ENCODE data around the gene CHI3L1. TPM values are rescaled to one million over a fixed set of nuclear protein-coding genes. Genes with fewer than 3 reads are reported as not detected.

CHI3L1 gene
- total RNA-seq, 2 donors from 2014 or later: 1.6 to 1.8 TPM

DNA sequence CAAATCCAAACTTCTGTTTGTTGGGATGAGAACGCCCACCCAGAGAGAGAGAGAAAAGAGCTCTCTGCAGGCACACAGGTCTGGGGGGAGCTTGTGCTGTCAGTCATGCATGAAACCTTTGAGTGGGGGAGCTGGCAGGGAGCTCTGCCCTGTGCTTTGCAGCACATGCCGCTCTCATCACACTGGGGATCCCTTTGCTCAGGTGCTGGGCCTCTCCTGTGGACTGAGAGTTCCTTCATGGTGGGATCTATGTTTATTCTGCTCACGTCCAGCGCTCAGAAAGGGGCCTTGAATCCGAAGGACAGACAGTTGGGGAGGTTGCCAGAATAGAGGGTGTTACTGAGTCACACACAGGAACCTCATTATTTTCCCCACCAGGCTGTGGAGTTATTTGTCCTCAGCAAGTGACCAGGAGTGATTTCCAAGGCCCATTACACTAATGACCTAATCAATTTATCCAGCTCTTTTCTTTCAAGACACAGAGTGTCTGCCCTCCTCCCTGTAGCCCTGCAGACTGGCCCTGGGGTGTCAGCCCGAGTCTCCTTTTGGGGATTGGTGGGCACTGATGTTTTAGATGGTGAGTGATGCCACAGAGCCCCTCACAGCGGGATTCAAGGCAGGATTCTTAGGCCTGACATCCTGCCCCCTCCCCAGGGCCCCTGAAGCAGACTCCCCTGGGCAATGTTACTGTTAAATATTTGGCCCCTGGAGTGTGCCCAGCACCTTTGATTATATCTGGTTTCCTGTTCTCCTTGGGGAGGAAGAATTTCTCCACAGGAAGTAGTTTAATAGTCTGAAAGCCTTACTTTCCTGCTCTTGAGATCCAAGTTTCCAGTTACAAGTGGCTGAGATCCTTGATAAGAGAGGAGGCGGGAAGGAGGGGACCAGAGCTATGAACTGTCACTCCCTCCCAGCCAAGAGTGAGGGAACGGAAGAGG is 33.2 kb downstream of the CHI3L1 start:
- Mint-ChIP-seq H3K4me3 (no peak overlapping the region), H3K36me3 (no peaks in the 10 kb centered on the region), H3K9me3 (no peaks in the 10 kb centered on the region), H3K27me3 (peaks cover 12 to 13% of the 10 kb centered on the region in 2 donors), H3K27ac (no peak overlapping the region), H3K4me1 (ENCODE audit: low read depth in 2 of 2) (no peaks in the 10 kb centered on the region)
- DNase-seq (ENCODE audit: low spot score) (no peak), ATAC-seq (no peak)

DNA sequence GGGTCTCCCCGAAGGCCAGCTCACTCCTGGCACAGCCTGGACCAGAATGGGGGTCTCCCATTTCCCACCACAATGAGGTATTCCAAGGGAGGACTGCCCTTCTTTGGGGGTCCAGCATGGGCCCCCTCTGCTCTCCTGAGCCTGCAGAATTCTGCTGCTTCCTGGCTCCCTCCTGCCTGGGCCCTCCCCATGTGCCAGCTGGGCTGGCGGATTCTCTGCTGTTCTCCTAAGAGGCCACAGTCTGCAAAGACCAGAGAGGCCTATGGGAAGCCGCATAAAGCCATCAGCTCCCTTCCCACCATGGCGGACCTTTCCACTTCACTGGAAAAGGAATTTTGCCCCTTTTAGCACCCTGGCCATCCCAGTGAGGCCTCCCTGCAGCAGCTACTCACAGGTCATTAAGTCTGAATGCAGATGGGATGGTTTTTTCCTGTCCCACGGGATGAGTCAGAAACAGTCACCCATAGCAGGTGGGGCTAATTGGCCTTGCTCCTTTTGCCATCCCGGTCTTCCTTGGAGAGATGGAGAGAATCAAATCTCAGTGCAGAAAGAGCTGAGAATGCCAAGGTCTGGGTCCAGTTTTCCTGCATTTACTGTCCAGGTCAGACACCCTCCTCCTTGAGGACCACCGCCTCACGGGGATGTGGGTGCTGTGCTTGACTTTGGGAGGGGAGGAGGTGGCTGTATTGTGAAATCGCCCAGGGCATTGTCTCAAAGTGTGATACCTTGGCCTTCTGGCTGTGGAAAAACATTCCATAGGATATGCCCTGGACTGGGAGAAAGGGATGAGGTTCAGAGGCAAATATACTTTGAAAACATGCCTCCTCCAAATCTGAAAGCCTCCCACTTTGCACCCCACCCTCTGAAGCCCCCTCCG is 34.1 kb downstream of the CHI3L1 start:
- no peaks in the 10 kb centered on the region for H3K9me3 Mint-ChIP-seq
- H3K4me1 Mint-ChIP-seq (ENCODE audit: low read depth in 2 of 2): no peaks in the 10 kb centered on the region
- no peak overlapping the region for H3K4me3 Mint-ChIP-seq
- ATAC-seq (no peak), DNase-seq (ENCODE audit: low spot score) (no peak)
- peaks cover 7% of the 10 kb centered on the region in 2 donors for H3K27me3 Mint-ChIP-seq
- H3K36me3 Mint-ChIP-seq: no peaks in the 10 kb centered on the region
- no peak overlapping the region for H3K27ac Mint-ChIP-seq

DNA sequence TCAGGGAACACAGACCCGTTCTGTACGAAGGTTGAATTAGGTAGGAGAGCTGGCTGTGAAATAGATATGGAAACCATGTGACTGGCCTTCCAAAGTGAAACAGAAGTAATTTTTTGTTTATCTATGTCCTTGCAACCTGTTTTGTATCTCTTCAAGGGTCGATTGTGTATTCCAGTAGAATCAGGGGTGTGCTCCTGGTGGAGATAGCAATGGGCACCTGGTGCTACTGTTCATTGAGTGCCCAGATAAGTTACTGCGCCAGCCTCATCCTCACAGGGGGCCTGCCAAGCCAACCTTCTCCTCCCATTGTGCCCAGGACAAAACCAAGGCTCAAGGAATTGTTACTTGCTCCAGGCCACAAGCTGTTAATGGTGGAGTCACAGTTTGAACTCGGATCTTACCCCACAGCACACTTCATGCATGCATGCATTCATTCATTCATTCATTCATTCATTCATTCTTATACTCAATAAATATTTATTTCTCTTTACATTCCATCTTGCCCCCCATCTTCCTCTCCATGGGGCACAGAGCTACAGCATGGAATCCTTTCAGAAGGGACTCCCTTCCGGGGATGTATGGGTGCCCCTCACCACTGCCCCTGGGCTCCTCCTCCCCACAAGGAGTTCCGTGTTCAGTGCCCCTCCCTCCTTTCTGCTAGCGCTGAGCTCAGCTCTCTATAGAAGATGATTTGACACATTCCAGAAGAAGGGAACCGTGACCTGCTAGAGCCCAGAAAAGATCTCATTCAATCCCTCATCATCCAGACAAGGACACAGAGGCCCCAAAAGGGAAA is 34.9 kb downstream of the CHI3L1 start:
- H3K4me3 Mint-ChIP-seq: no peak overlapping the region
- ATAC-seq: no peak

DNA sequence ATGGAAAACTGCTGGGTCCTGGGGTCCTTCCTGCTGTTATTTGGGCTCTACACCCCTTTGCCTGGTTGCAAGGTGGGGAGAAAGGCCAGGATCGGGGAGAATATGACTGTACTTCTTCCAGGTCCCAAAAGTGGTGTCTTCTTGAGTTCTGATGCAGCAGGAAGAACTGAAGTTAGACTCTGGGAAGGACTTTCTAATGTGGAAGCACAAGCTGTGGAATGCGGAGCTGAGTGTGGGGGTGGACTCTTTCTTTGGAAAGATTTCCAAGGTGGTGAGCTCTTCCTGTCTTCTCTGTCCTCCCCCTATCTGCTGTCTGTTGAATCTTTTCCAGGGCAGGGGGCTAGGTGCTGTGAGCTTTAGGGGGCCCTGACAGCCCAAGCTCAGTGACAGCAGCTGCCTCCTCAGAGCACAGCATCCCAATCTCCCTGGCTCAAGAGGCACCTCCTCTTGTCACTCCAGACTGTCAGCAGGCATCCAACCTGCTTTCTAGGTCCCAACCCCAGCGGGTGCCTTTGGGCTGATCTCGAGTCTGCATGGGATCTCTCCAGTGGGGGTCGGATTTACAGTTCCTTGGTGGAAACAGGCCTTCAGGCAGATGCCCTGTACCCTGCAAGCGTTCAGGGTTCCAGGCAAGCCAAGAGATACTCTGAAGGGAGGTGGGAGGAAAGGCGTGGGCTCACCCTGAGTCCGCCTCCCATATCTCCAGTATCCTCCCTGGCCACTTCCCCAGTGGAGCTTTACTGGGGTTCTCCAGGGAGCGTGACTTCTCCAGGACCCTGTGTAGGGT is 35.8 kb downstream of the CHI3L1 start:
- Mint-ChIP-seq H3K4me1 (ENCODE audit: low read depth in 2 of 2) (no peaks in the 10 kb centered on the region), H3K27ac (no peak overlapping the region), H3K36me3 (no peaks in the 10 kb centered on the region), H3K9me3 (no peaks in the 10 kb centered on the region), H3K27me3 (peaks cover 2 to 3% of the 10 kb centered on the region in 2 donors), H3K4me3 (no peak overlapping the region)
- ATAC-seq (no peak), DNase-seq (ENCODE audit: low spot score) (no peak)

More for the DNA sequence above, 34.9 kb downstream of the CHI3L1 start:
- Mint-ChIP-seq H3K27ac (no peak overlapping the region), H3K9me3 (no peaks in the 10 kb centered on the region), H3K4me1 (ENCODE audit: low read depth in 2 of 2) (no peaks in the 10 kb centered on the region), H3K36me3 (no peaks in the 10 kb centered on the region), H3K27me3 (peaks cover 7% of the 10 kb centered on the region in 2 donors)
- no peak for DNase-seq (ENCODE audit: low spot score)

DNA sequence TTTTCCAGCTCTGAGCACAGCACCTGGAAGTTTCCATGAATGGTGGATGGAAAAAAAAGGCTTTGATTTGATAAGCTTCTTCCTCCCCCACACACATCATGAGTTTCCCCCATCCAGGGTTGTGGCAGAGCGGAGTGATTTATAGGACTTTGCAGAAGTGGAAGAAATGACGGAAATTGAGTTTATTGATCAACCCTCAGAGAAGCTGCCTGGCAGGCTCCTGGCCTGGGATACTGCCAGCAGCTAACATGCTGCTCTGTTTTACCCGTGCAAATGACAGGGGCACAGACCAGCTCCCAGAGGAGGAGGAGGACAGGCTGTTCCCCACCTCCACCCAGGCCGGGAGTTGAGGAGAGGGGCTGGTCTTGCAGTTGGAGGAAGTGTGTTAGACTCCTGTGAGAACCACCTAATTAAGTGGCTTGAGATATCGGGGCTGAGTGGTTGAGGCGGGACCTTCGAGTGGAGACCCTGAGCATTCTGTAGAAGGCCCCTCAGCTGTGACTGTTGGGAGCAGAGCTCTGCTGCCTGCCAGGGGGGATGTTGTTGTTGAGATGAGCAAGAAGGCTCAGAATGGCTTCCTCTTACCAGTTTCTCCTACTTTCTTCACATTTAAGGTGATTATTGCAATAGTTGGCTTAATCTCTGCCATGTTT is 37.2 kb downstream of the CHI3L1 start:
- Mint-ChIP-seq H3K27ac (no peak overlapping the region), H3K4me1 (ENCODE audit: low read depth in 2 of 2) (no peaks in the 10 kb centered on the region), H3K9me3 (no peaks in the 10 kb centered on the region), H3K27me3 (peaks cover 0 to 2% of the 10 kb centered on the region in 2 donors), H3K36me3 (no peaks in the 10 kb centered on the region), H3K4me3 (no peak overlapping the region)
- no peak for DNase-seq (ENCODE audit: low spot score)
- no peak for ATAC-seq

DNA sequence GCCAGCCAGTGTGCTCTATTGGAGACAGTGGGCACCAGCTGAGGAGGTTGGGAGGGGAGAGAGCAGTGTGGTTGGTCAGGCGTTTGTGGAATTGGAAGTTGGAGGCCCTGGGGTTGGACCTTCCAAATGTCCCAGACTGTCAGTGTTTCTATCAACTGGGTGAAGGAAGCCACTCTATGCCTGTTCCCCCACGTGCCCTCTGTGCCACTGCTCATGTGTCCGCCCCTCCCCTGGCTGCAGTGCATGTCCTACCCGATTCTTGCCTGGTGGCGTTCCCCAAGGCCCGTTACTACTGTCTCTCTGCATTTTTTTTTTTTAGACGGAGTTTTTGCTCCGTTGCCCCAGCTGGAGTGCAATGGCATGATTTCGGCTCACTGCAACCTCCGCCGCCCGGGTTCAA is 37.9 kb downstream of the CHI3L1 start:
- no peaks in the 10 kb centered on the region for H3K4me1 Mint-ChIP-seq (ENCODE audit: low read depth in 2 of 2)
- no peak overlapping the region for H3K27ac Mint-ChIP-seq
- H3K9me3 Mint-ChIP-seq: no peaks in the 10 kb centered on the region
- no peaks in the 10 kb centered on the region for H3K36me3 Mint-ChIP-seq
- DNase-seq (ENCODE audit: low spot score): no peak
- no peak overlapping the region for H3K4me3 Mint-ChIP-seq
- ATAC-seq: no peak
- peaks cover 0 to 5% of the 10 kb centered on the region in 2 donors for H3K27me3 Mint-ChIP-seq

DNA sequence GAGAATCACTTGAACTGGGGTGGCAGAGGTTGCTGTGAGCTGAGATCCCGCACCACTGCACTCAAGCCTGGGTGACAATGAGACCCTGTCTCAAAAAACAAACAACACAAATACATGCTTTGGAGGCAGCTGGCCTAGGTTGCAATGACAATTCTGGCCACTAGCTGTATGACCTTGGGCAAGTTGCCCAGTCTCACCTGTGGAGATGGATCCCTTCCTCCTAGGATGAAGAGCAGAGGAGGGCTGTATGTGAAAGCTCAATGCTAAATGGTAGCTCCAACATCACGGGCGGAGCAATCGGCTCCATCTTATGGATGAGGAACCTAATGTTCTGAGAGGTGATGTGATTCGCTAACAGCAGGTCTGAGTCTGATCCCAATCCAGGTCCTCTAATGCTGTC is 38.4 kb downstream of the CHI3L1 start:
- Mint-ChIP-seq H3K4me1 (ENCODE audit: low read depth in 2 of 2) (no peaks in the 10 kb centered on the region), H3K27me3 (peaks cover 0 to 5% of the 10 kb centered on the region in 2 donors), H3K9me3 (no peaks in the 10 kb centered on the region), H3K27ac (no peak overlapping the region), H3K4me3 (no peak overlapping the region), H3K36me3 (no peaks in the 10 kb centered on the region)
- no peak for DNase-seq (ENCODE audit: low spot score)
- ATAC-seq: no peak

DNA sequence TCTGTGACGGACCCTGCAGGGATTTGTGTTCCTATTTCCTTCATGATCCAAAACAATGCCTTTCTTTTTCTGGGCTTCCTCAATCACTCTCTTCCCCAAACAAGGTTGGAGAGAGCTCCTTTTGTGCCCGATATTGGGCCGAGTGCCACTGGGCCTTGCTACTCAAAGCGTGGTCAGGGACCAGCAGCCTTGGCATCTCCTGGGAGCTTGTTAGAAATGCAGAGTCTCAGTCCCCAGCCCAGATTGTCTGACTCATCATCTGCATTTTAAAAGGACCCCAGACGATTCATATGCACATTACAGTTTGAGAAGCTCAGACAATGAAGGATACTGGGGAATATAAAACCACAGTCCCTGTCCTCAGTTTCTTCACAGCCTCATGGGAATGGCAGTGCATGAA is 39.1 kb downstream of the CHI3L1 start:
- no peak for ATAC-seq
- H3K4me1 Mint-ChIP-seq (ENCODE audit: low read depth in 2 of 2): no peaks in the 10 kb centered on the region
- no peak for DNase-seq (ENCODE audit: low spot score)
- H3K27ac Mint-ChIP-seq: no peak overlapping the region
- no peaks in the 10 kb centered on the region for H3K9me3 Mint-ChIP-seq
- H3K36me3 Mint-ChIP-seq: no peaks in the 10 kb centered on the region
- H3K4me3 Mint-ChIP-seq: no peak overlapping the region
- H3K27me3 Mint-ChIP-seq: peaks cover 0 to 5% of the 10 kb centered on the region in 2 donors

DNA sequence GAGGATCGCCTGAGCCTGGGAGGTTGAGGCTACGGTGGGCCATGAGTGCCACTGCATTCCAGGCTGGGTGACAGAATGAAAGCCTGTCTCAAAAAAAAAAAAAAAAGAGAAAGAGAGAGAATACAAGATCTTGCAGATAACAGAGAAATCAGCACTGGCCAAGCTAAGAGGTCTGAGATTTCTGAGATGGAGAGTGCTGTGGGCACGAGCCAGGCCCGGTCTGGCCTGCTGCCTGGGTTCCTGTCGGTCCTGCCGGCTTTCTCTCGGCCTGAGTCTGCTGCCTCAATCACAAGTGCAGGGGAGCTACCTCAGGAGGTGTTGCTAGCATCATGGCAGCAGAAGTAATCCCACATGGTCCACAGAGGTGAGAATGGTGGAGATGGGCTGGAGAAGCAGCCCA is 40.0 kb downstream of the CHI3L1 start:
- no peak overlapping the region for H3K4me3 Mint-ChIP-seq
- no peaks in the 10 kb centered on the region for H3K36me3 Mint-ChIP-seq
- ATAC-seq (no peak), DNase-seq (ENCODE audit: low spot score) (no peak)
- H3K27ac Mint-ChIP-seq: no peak overlapping the region
- H3K4me1 Mint-ChIP-seq (ENCODE audit: low read depth in 2 of 2): no peaks in the 10 kb centered on the region
- peaks cover 0 to 5% of the 10 kb centered on the region in 2 donors for H3K27me3 Mint-ChIP-seq
- no peaks in the 10 kb centered on the region for H3K9me3 Mint-ChIP-seq

DNA sequence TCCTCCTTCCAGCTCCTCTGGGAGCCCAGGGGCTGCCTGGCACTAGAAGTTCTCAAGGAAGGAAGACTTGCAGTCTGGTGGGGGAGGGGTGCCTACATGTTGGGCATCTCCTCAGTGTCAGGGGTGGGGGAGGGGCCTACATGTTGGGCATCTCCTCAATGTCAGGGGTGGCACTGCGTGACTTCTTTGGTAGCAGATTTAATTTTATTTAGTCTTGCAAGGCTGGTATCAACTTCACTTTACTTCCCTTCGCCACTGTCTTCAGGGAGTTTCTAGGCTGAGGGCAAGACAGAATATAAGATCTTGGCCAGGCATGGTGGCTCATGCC is 40.5 kb downstream of the CHI3L1 start:
- Mint-ChIP-seq H3K27ac (no peak overlapping the region), H3K27me3 (peaks cover 0 to 5% of the 10 kb centered on the region in 2 donors), H3K4me3 (no peak overlapping the region), H3K9me3 (no peaks in the 10 kb centered on the region), H3K36me3 (no peaks in the 10 kb centered on the region), H3K4me1 (ENCODE audit: low read depth in 2 of 2) (no peaks in the 10 kb centered on the region)
- DNase-seq (ENCODE audit: low spot score) (no peak), ATAC-seq (no peak)

DNA sequence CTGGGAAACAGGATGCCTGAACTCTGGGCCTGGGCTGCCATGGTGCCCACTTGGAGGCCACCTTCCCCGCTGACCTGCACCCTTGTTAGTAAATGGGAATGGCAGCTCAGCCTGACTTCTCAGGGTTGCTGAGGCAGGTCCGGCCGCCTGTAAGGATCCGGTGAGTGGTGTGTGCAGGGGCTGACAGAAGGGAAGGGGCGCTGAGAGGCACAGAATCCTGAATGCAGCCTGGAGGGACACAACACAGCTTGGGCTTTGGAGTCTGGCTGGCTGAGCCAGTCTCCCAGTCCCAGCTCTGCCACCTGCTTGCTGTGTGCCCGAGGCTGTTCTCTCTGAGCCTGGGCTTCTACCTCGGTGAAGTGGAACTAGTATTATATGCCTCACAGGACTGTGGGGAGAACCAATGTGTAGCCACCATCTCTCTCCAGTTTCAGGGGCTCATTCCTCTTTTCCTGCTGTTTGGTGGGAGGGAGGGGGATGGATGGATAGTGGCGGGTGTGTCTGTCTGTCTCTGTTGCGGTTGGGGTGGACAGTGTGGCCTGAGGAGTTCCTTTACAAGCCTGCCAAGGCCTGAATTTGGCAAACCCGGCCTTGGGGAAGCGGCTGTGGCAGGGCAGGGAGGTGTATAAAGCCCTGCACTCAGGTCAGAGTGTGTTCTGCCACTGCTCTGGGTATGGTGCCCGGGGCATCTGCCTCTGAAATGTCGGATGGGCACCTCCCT is 41.0 kb downstream of the CHI3L1 start:
- DNase-seq (ENCODE audit: low spot score) (no peak), ATAC-seq (no peak)
- no peaks in the 10 kb centered on the region for H3K36me3 Mint-ChIP-seq
- H3K4me1 Mint-ChIP-seq (ENCODE audit: low read depth in 2 of 2): no peaks in the 10 kb centered on the region
- peaks cover 0 to 5% of the 10 kb centered on the region in 2 donors for H3K27me3 Mint-ChIP-seq
- H3K27ac Mint-ChIP-seq: no peak overlapping the region
- no peaks in the 10 kb centered on the region for H3K9me3 Mint-ChIP-seq
- H3K4me3 Mint-ChIP-seq: no peak overlapping the region

DNA sequence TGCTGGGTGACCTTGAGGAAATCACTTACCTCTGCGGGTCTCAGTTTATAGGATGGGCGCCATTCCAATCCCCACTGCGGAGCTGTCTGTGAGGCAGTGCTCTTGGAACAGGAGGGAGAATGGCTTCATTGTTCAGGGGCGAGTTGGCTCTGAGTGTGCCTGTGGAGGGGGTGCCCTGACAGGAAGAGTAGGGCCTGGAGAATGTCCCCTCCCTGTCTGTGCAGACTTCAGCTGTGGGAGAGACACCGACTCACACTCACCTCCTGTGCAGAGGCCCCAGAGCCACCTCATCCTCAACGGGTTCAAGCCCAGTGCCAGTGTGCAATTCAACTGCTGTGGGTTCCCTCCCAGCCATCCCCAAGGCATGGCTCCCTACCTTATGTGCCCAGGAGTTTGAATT is 41.8 kb downstream of the CHI3L1 start:
- no peak for ATAC-seq
- H3K4me1 Mint-ChIP-seq (ENCODE audit: low read depth in 2 of 2): no peaks in the 10 kb centered on the region
- no peak overlapping the region for H3K27ac Mint-ChIP-seq
- DNase-seq (ENCODE audit: low spot score): no peak
- no peaks in the 10 kb centered on the region for H3K36me3 Mint-ChIP-seq
- H3K9me3 Mint-ChIP-seq: no peaks in the 10 kb centered on the region
- H3K27me3 Mint-ChIP-seq: peaks cover 0 to 5% of the 10 kb centered on the region in 2 donors
- no peak overlapping the region for H3K4me3 Mint-ChIP-seq
